ENCODE data around the gene DHCR7. TPM values are rescaled to one million over a fixed set of nuclear protein-coding genes. Genes with fewer than 3 reads are reported as not detected.

Gene DHCR7
- total RNA-seq, 1 donor from 2014 or later, result 36.7 TPM

GRCh38 chr11:71388637-71389235 lies 59.5 kb downstream of the DHCR7 start:
- H3K27me3 ChIP-seq, result peaks cover 18% of the 10 kb centered on the region
- no peak overlapping the region for H3K4me3 ChIP-seq
- H3K36me3 ChIP-seq, result no peaks in the 10 kb centered on the region
- peaks cover 15% of the 10 kb centered on the region for H3K9me3 Mint-ChIP-seq
- no peaks in the 10 kb centered on the region for H3K9me3 ChIP-seq (ENCODE audit: low read depth)
- no peak overlapping the region for H3K4me2 ChIP-seq
- H3F3A ChIP-seq (ENCODE audit: low read depth), result no peaks in the 10 kb centered on the region
- no peaks in the 10 kb centered on the region for H3K36me3 Mint-ChIP-seq
- TF ChIP-seq EZH2phosphoT487 (IDR thresholded peaks at IDR 0.05) (no peak), EZH2 (IDR thresholded peaks at IDR 0.05) (no peak), CTCF (IDR thresholded peaks at IDR 0.05) (no peak)
- H3K27ac Mint-ChIP-seq, result no peak overlapping the region
- H3K27ac ChIP-seq, result no peak overlapping the region
- H3K9ac ChIP-seq, result no peak overlapping the region
- H2AFZ ChIP-seq (replicated peaks), result no peak overlapping the region
- no peaks in the 10 kb centered on the region for H3K4me1 ChIP-seq
- H4K20me1 ChIP-seq (ENCODE audit: low read depth), result no peaks in the 10 kb centered on the region
- DNase-seq (ENCODE audit: low spot score), result no peak
- no peaks in the 10 kb centered on the region for H3K79me2 ChIP-seq (ENCODE audit: low read depth)
- no peak overlapping the region for H3K4me3 Mint-ChIP-seq
- H3K27me3 Mint-ChIP-seq (ENCODE audit: insufficient read depth, low read depth), result peaks cover 13% of the 10 kb centered on the region
- H3K4me1 Mint-ChIP-seq, result no peaks in the 10 kb centered on the region

DNA sequence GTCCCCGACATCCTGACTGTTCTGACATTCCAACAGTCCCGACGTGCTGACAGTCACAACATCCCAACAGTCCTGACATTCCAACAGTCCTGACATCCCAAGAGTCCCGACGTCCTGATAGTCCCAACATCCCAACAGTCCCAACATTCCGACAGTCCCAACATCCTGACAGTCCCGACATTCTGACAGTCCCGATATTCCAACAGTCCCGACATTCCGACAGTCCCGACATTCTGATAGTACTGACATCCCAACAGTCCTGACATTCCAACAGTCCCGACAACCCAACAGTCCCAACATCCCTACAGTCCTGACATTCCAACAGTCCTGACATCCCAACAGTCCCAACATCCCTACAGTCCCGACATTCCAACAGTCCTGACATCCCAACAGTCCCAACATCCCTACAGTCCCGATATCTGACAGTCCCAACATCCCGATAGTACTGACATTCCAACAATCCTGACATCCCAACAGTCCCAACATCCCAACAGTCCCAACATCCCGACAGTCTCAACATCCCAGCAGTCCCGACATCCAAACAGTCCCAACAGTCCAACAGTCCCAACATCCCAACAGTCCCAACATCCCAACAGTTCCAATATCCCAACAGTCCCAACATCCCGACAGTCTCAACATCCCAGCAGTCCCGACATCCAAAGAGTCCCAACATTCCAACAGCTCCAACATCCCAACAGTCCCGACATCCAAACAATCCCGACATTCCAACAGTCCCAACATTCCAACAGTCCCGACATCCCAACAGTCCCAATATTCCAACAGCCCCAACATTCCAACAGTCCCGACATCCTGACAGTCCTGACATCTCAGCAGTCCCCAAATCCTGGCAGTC lies 60.2 kb downstream of the DHCR7 start:
- H3K4me3 ChIP-seq, result no peak overlapping the region
- no peak overlapping the region for H3K27ac Mint-ChIP-seq
- no peak overlapping the region for H3K9ac ChIP-seq
- H3K79me2 ChIP-seq (ENCODE audit: low read depth), result no peaks in the 10 kb centered on the region
- no peak overlapping the region for H3K27ac ChIP-seq
- H3K4me1 ChIP-seq, result no peaks in the 10 kb centered on the region
- H2AFZ ChIP-seq (replicated peaks), result no peak overlapping the region
- no peaks in the 10 kb centered on the region for H3F3A ChIP-seq (ENCODE audit: low read depth)
- no peaks in the 10 kb centered on the region for H3K36me3 Mint-ChIP-seq
- no peak for DNase-seq (ENCODE audit: low spot score)
- no peaks in the 10 kb centered on the region for H3K4me1 Mint-ChIP-seq
- no peaks in the 10 kb centered on the region for H3K36me3 ChIP-seq
- TF ChIP-seq EZH2 (IDR thresholded peaks at IDR 0.05) (no peak), CTCF (IDR thresholded peaks at IDR 0.05) (no peak), EZH2phosphoT487 (IDR thresholded peaks at IDR 0.05) (no peak)
- peaks cover 18% of the 10 kb centered on the region for H3K27me3 ChIP-seq
- peaks cover 15% of the 10 kb centered on the region for H3K9me3 Mint-ChIP-seq
- H4K20me1 ChIP-seq (ENCODE audit: low read depth), result no peaks in the 10 kb centered on the region
- H3K27me3 Mint-ChIP-seq (ENCODE audit: insufficient read depth, low read depth), result peaks cover 10% of the 10 kb centered on the region
- H3K9me3 ChIP-seq (ENCODE audit: low read depth), result no peaks in the 10 kb centered on the region
- H3K4me3 Mint-ChIP-seq, result peak overlapping the region; percentile 73
- H3K4me2 ChIP-seq, result no peak overlapping the region

- peak overlapping the region; percentile 73 for H3K4me3 Mint-ChIP-seq
- peaks cover 12% of the 10 kb centered on the region for H3K27me3 Mint-ChIP-seq (ENCODE audit: insufficient read depth, low read depth)
- H3K27ac ChIP-seq, result no peak overlapping the region
- H3K27ac Mint-ChIP-seq, result no peak overlapping the region
- no peaks in the 10 kb centered on the region for H3K9me3 ChIP-seq (ENCODE audit: low read depth)
- no peaks in the 10 kb centered on the region for H3K36me3 Mint-ChIP-seq
- H3K27me3 ChIP-seq, result peaks cover 9% of the 10 kb centered on the region
- DNase-seq (ENCODE audit: low spot score), result no peak
- no peaks in the 10 kb centered on the region for H3F3A ChIP-seq (ENCODE audit: low read depth)
- H3K9me3 Mint-ChIP-seq, result peaks cover 16% of the 10 kb centered on the region
- no peak overlapping the region for H3K4me2 ChIP-seq
- no peaks in the 10 kb centered on the region for H3K4me1 Mint-ChIP-seq
- H3K36me3 ChIP-seq, result no peaks in the 10 kb centered on the region
- H3K4me3 ChIP-seq, result no peak overlapping the region
- H2AFZ ChIP-seq (replicated peaks), result no peak overlapping the region
- no peaks in the 10 kb centered on the region for H3K79me2 ChIP-seq (ENCODE audit: low read depth)
- H3K4me1 ChIP-seq, result no peaks in the 10 kb centered on the region
- H4K20me1 ChIP-seq (ENCODE audit: low read depth), result no peaks in the 10 kb centered on the region
- no peak overlapping the region for H3K9ac ChIP-seq
- TF ChIP-seq EZH2phosphoT487 (IDR thresholded peaks at IDR 0.05) (no peak), EZH2 (IDR thresholded peaks at IDR 0.05) (no peak)
Measured at GRCh38 chr11:71387200-71387599, 61.0 kb downstream of the DHCR7 start.

DNA sequence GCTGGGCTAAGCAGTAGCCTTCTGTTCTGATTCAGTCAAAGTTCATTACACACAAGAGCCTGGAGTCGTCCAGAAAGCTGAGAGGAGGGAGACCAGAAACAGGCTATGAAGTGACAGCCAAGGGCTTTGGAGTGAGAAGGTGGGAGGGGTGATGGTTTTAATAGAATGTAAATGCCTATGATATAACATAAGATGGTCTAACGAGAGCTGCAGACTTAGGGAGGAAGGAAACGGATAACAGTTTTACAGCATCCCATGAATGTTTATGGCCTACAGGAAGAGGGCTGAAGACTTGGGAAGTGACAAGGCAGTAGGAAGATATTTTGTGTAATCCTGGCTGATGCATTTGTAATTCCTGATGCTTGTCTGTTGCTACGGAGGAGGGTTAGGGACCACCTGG lies 62.0 kb downstream of the DHCR7 start:
- H3K27me3 Mint-ChIP-seq (ENCODE audit: insufficient read depth, low read depth), result peaks cover 11% of the 10 kb centered on the region

More for the DNA sequence above, 62.0 kb downstream of the DHCR7 start:
- no peak for TF ChIP-seq EZH2 (IDR thresholded peaks at IDR 0.05)
- no peak for TF ChIP-seq CTCF (IDR thresholded peaks at IDR 0.05)
- no peak for TF ChIP-seq EZH2phosphoT487 (IDR thresholded peaks at IDR 0.05)
- Histone ChIP-seq H3K36me3 (no peaks in the 10 kb centered on the region), H3K4me3 (no peak overlapping the region), H3K9ac (no peak overlapping the region), H3K9me3 (ENCODE audit: low read depth) (no peaks in the 10 kb centered on the region), H2AFZ (replicated peaks) (no peak overlapping the region), H3K4me1 (no peaks in the 10 kb centered on the region), H3K79me2 (ENCODE audit: low read depth) (no peaks in the 10 kb centered on the region), H3K27me3 (peaks cover under 1% of the 10 kb centered on the region), H3F3A (ENCODE audit: low read depth) (no peaks in the 10 kb centered on the region), H4K20me1 (ENCODE audit: low read depth) (no peaks in the 10 kb centered on the region), H3K27ac (no peak overlapping the region), H3K4me2 (no peak overlapping the region)
- no peak overlapping the region for H3K27ac Mint-ChIP-seq
- no peaks in the 10 kb centered on the region for H3K4me1 Mint-ChIP-seq
- peaks cover 22% of the 10 kb centered on the region for H3K9me3 Mint-ChIP-seq
- no peaks in the 10 kb centered on the region for H3K36me3 Mint-ChIP-seq
- no peak overlapping the region for H3K4me3 Mint-ChIP-seq
- DNase-seq (ENCODE audit: low spot score), result no peak
